ENCODE data around the gene CST7.

Gene CST7

GRCh38 chr20:24958506-24959385 is 9.7 kb downstream of the CST7 start:
- no peak for DNase-seq (ENCODE audit: low read depth)
- no peak overlapping the region for H3K4me3 ChIP-seq (replicated peaks; ENCODE audit: low read depth, low read length)
- no peak for TF ChIP-seq CTCF (IDR thresholded peaks at IDR 0.05; ENCODE audit: low read length, missing control alignments)

GRCh38 chr20:24959591-24960301 is 10.7 kb downstream of the CST7 start:
- no peak for TF ChIP-seq CTCF (IDR thresholded peaks at IDR 0.05; ENCODE audit: low read length, missing control alignments)
- H3K4me3 ChIP-seq (replicated peaks; ENCODE audit: low read depth, low read length) = no peak overlapping the region
- DNase-seq (ENCODE audit: low read depth) = no peak

GRCh38 chr20:24960302-24960801 is 11.3 kb downstream of the CST7 start:
- DNase-seq (ENCODE audit: low read depth) = no peak
- TF ChIP-seq CTCF (IDR thresholded peaks at IDR 0.05; ENCODE audit: low read length, missing control alignments) = no peak
- no peak overlapping the region for H3K4me3 ChIP-seq (replicated peaks; ENCODE audit: low read depth, low read length)

- no peak for DNase-seq (ENCODE audit: low read depth)
- no peak for TF ChIP-seq CTCF (IDR thresholded peaks at IDR 0.05; ENCODE audit: low read length, missing control alignments)
- H3K4me3 ChIP-seq (replicated peaks; ENCODE audit: low read depth, low read length) = no peak overlapping the region
Observed at GRCh38 chr20:24960861-24961260, 11.8 kb downstream of the CST7 start.

- no peak for TF ChIP-seq CTCF (IDR thresholded peaks at IDR 0.05; ENCODE audit: low read length, missing control alignments)
- no peak for DNase-seq (ENCODE audit: low read depth)
- no peak overlapping the region for H3K4me3 ChIP-seq (replicated peaks; ENCODE audit: low read depth, low read length)
Observed at GRCh38 chr20:24961384-24962181, 12.5 kb downstream of the CST7 start.

- no peak for TF ChIP-seq CTCF (IDR thresholded peaks at IDR 0.05; ENCODE audit: low read length, missing control alignments)
- no peak for DNase-seq (ENCODE audit: low read depth)
- no peak overlapping the region for H3K4me3 ChIP-seq (replicated peaks; ENCODE audit: low read depth, low read length)
Observed at GRCh38 chr20:24962182-24962492, 13.1 kb downstream of the CST7 start.
